ENCODE data around the gene DDX20.
A peak's percentile ranks its signal among the peaks of the same experiment; 100 is the strongest.

DDX20 gene

GRCh38 chr1:111768023-111768422 is 12.3 kb downstream of the DDX20 start:
- Histone ChIP-seq H3K27ac (ENCODE audit: insufficient read depth, low read length, poor library complexity, severe bottlenecking) (no peak overlapping the region), H3K9me3 (ENCODE audit: control insufficient read depth, low read length) (no peaks in the 10 kb centered on the region), H3K36me3 (ENCODE audit: control insufficient read depth, insufficient read depth, low read length) (peaks cover 48% of the 10 kb centered on the region)

GRCh38 chr1:111768625-111769024 is 12.9 kb downstream of the DDX20 start:
- H3K4me1 ChIP-seq (ENCODE audit: control insufficient read depth, insufficient read depth, low read length, poor library complexity, severe bottlenecking), result no peaks in the 10 kb centered on the region
- H3K27me3 ChIP-seq (replicated peaks; ENCODE audit: control insufficient read depth, insufficient read depth, low read length, poor library complexity, severe bottlenecking), result no peaks in the 10 kb centered on the region
- no peak overlapping the region for H3K27ac ChIP-seq (ENCODE audit: insufficient read depth, low read length, poor library complexity, severe bottlenecking)
- H3K9me3 ChIP-seq (ENCODE audit: control insufficient read depth, low read length), result no peaks in the 10 kb centered on the region
- peaks cover 42% of the 10 kb centered on the region for H3K36me3 ChIP-seq (ENCODE audit: control insufficient read depth, insufficient read depth, low read length)
- no peak overlapping the region for H3K4me3 ChIP-seq (ENCODE audit: insufficient read depth, low read depth, low read length, poor library complexity, severe bottlenecking)
- no peak for DNase-seq

More at GRCh38 chr1:111768023-111768422, 12.3 kb downstream of the DDX20 start:
- H3K27me3 ChIP-seq (replicated peaks; ENCODE audit: control insufficient read depth, insufficient read depth, low read length, poor library complexity, severe bottlenecking), result no peaks in the 10 kb centered on the region
- DNase-seq, result no peak
- no peaks in the 10 kb centered on the region for H3K4me1 ChIP-seq (ENCODE audit: control insufficient read depth, insufficient read depth, low read length, poor library complexity, severe bottlenecking)
- no peak overlapping the region for H3K4me3 ChIP-seq (ENCODE audit: insufficient read depth, low read depth, low read length, poor library complexity, severe bottlenecking)

GRCh38 chr1:111769517-111770146 is 13.9 kb downstream of the DDX20 start:
- H3K9me3 ChIP-seq (ENCODE audit: control insufficient read depth, low read length), result no peaks in the 10 kb centered on the region
- no peaks in the 10 kb centered on the region for H3K27me3 ChIP-seq (replicated peaks; ENCODE audit: control insufficient read depth, insufficient read depth, low read length, poor library complexity, severe bottlenecking)
- peak in 2 of 3 donors; percentile 8 to 48 for DNase-seq
- H3K4me1 ChIP-seq (ENCODE audit: control insufficient read depth, insufficient read depth, low read length, poor library complexity, severe bottlenecking), result no peaks in the 10 kb centered on the region
- no peak overlapping the region for H3K4me3 ChIP-seq (ENCODE audit: insufficient read depth, low read depth, low read length, poor library complexity, severe bottlenecking)
- no peak overlapping the region for H3K27ac ChIP-seq (ENCODE audit: insufficient read depth, low read length, poor library complexity, severe bottlenecking)
- peaks cover 34% of the 10 kb centered on the region for H3K36me3 ChIP-seq (ENCODE audit: control insufficient read depth, insufficient read depth, low read length)

- H3K4me1 ChIP-seq (ENCODE audit: control insufficient read depth, insufficient read depth, low read length, poor library complexity, severe bottlenecking), result no peaks in the 10 kb centered on the region
These were observed 15.2 kb downstream of the DDX20 start for GRCh38 chr1:111770916-111771315.

GRCh38 chr1:111775966-111776365 is 20.3 kb downstream of the DDX20 start:
- no peaks in the 10 kb centered on the region for H3K27me3 ChIP-seq (replicated peaks; ENCODE audit: control insufficient read depth, insufficient read depth, low read length, poor library complexity, severe bottlenecking)
- no peaks in the 10 kb centered on the region for H3K4me1 ChIP-seq (ENCODE audit: control insufficient read depth, insufficient read depth, low read length, poor library complexity, severe bottlenecking)
- H3K4me3 ChIP-seq (ENCODE audit: insufficient read depth, low read depth, low read length, poor library complexity, severe bottlenecking), result no peak overlapping the region
- no peak for DNase-seq
- no peaks in the 10 kb centered on the region for H3K36me3 ChIP-seq (ENCODE audit: control insufficient read depth, insufficient read depth, low read length)
- H3K9me3 ChIP-seq (ENCODE audit: control insufficient read depth, low read length), result no peaks in the 10 kb centered on the region
- no peak overlapping the region for H3K27ac ChIP-seq (ENCODE audit: insufficient read depth, low read length, poor library complexity, severe bottlenecking)

More at GRCh38 chr1:111770916-111771315, 15.2 kb downstream of the DDX20 start:
- Histone ChIP-seq H3K4me3 (ENCODE audit: insufficient read depth, low read depth, low read length, poor library complexity, severe bottlenecking) (no peak overlapping the region), H3K27ac (ENCODE audit: insufficient read depth, low read length, poor library complexity, severe bottlenecking) (no peak overlapping the region), H3K36me3 (ENCODE audit: control insufficient read depth, insufficient read depth, low read length) (peaks cover 21% of the 10 kb centered on the region), H3K27me3 (replicated peaks; ENCODE audit: control insufficient read depth, insufficient read depth, low read length, poor library complexity, severe bottlenecking) (no peaks in the 10 kb centered on the region), H3K9me3 (ENCODE audit: control insufficient read depth, low read length) (no peaks in the 10 kb centered on the region)
- no peak for DNase-seq

DNA sequence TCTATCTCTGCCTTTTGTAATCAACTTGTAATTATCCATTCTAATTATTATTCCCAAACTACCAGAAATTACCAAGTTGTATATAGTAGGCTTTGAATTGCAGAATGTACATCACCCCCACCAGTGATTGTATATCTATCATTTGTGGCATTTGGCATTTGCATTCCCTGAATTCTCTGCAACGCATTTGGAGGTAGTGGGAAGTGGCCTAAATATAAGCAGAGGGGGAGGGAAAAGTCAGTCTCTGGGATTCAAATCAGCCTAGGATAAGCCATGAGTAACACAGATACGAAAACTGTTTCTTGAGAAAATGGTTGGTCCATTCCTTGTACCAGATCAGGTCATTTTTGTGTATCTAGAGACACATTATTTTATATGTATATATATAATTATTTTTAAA is 20.7 kb downstream of the DDX20 start:
- Histone ChIP-seq H3K27me3 (replicated peaks; ENCODE audit: control insufficient read depth, insufficient read depth, low read length, poor library complexity, severe bottlenecking) (no peaks in the 10 kb centered on the region), H3K4me1 (ENCODE audit: control insufficient read depth, insufficient read depth, low read length, poor library complexity, severe bottlenecking) (no peaks in the 10 kb centered on the region), H3K27ac (ENCODE audit: insufficient read depth, low read length, poor library complexity, severe bottlenecking) (no peak overlapping the region), H3K4me3 (ENCODE audit: insufficient read depth, low read depth, low read length, poor library complexity, severe bottlenecking) (no peak overlapping the region), H3K36me3 (ENCODE audit: control insufficient read depth, insufficient read depth, low read length) (no peaks in the 10 kb centered on the region), H3K9me3 (ENCODE audit: control insufficient read depth, low read length) (no peaks in the 10 kb centered on the region)
- no peak for DNase-seq

DNA sequence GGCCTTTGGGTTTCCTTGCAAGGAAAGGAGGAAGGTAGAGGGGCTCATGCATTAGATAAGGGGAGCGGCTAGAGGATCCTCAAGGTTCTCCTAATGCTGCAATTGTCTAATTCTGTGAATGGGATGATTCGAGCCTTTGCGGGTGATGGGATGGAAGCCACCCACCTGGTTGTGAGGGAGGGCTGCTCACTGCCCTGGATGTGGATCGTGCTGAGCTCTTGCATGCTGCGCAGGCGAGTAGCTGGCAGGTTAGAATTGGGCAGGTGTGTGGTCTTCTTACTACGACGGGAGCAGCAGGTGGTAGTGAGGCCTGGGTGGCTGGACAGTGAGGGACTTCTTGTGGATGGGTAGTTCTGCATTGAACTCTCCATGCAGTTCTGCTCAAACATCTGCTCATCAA is 21.2 kb downstream of the DDX20 start:
- DNase-seq, result no peak
- H3K27ac ChIP-seq (ENCODE audit: insufficient read depth, low read length, poor library complexity, severe bottlenecking), result no peak overlapping the region
- H3K27me3 ChIP-seq (replicated peaks; ENCODE audit: control insufficient read depth, insufficient read depth, low read length, poor library complexity, severe bottlenecking), result no peaks in the 10 kb centered on the region
- no peaks in the 10 kb centered on the region for H3K36me3 ChIP-seq (ENCODE audit: control insufficient read depth, insufficient read depth, low read length)
- no peak overlapping the region for H3K4me3 ChIP-seq (ENCODE audit: insufficient read depth, low read depth, low read length, poor library complexity, severe bottlenecking)
- no peaks in the 10 kb centered on the region for H3K4me1 ChIP-seq (ENCODE audit: control insufficient read depth, insufficient read depth, low read length, poor library complexity, severe bottlenecking)
- H3K9me3 ChIP-seq (ENCODE audit: control insufficient read depth, low read length), result no peaks in the 10 kb centered on the region

DNA sequence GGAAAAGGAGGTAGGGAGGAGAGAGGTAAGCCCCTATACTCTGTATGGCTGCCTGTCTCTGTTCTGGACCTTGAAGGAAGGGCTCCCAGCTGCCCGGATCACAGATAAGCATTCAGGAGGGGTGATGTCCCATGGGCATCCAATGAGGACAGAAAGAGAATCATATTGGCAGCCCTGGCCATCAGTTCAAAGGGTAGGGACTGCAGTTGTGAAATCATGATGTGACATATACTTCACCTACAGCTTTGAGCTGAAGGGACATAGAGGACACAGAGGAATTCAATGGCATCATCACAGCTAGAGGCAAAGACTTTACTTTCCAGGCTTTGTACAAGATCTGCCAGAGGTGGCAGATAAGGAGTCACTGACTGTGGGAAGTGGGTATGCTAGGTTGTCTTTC is 21.6 kb downstream of the DDX20 start:
- H3K4me3 ChIP-seq (ENCODE audit: insufficient read depth, low read depth, low read length, poor library complexity, severe bottlenecking), result no peak overlapping the region
- no peaks in the 10 kb centered on the region for H3K9me3 ChIP-seq (ENCODE audit: control insufficient read depth, low read length)
- no peaks in the 10 kb centered on the region for H3K4me1 ChIP-seq (ENCODE audit: control insufficient read depth, insufficient read depth, low read length, poor library complexity, severe bottlenecking)
- H3K27me3 ChIP-seq (replicated peaks; ENCODE audit: control insufficient read depth, insufficient read depth, low read length, poor library complexity, severe bottlenecking), result no peaks in the 10 kb centered on the region
- no peaks in the 10 kb centered on the region for H3K36me3 ChIP-seq (ENCODE audit: control insufficient read depth, insufficient read depth, low read length)
- DNase-seq, result no peak
- H3K27ac ChIP-seq (ENCODE audit: insufficient read depth, low read length, poor library complexity, severe bottlenecking), result no peak overlapping the region

DNA sequence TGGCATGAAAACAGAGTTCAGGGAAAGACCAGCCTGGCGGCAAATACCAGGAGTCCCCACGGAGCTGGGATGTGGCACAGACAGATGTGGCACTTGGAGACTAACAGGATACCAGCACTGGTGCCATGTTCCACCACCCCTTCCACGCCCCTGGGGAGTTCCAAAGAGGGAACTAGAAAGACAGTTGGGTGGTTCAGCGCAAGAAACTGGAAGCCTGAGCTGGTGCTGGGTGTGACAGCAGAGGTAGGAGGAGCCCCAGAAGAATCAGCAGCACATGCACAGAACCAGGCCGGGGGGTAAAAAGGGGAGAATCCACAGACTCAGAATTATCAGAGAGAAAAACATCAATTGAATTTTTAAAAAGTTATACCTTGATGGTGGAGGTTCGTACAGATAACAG is 22.4 kb downstream of the DDX20 start:
- no peak overlapping the region for H3K27ac ChIP-seq (ENCODE audit: insufficient read depth, low read length, poor library complexity, severe bottlenecking)
- H3K36me3 ChIP-seq (ENCODE audit: control insufficient read depth, insufficient read depth, low read length), result no peaks in the 10 kb centered on the region
- no peaks in the 10 kb centered on the region for H3K9me3 ChIP-seq (ENCODE audit: control insufficient read depth, low read length)
- no peaks in the 10 kb centered on the region for H3K4me1 ChIP-seq (ENCODE audit: control insufficient read depth, insufficient read depth, low read length, poor library complexity, severe bottlenecking)
- H3K27me3 ChIP-seq (replicated peaks; ENCODE audit: control insufficient read depth, insufficient read depth, low read length, poor library complexity, severe bottlenecking), result no peaks in the 10 kb centered on the region
- H3K4me3 ChIP-seq (ENCODE audit: insufficient read depth, low read depth, low read length, poor library complexity, severe bottlenecking), result no peak overlapping the region
- DNase-seq, result no peak

- H3K36me3 ChIP-seq (ENCODE audit: control insufficient read depth, insufficient read depth, low read length), result no peaks in the 10 kb centered on the region
These were observed 22.9 kb downstream of the DDX20 start for GRCh38 chr1:111778541-111779051.

More at GRCh38 chr1:111778541-111779051, 22.9 kb downstream of the DDX20 start:
- no peak for DNase-seq
- no peak overlapping the region for H3K4me3 ChIP-seq (ENCODE audit: insufficient read depth, low read depth, low read length, poor library complexity, severe bottlenecking)
- H3K9me3 ChIP-seq (ENCODE audit: control insufficient read depth, low read length), result no peaks in the 10 kb centered on the region
- no peaks in the 10 kb centered on the region for H3K4me1 ChIP-seq (ENCODE audit: control insufficient read depth, insufficient read depth, low read length, poor library complexity, severe bottlenecking)
- no peaks in the 10 kb centered on the region for H3K27me3 ChIP-seq (replicated peaks; ENCODE audit: control insufficient read depth, insufficient read depth, low read length, poor library complexity, severe bottlenecking)
- no peak overlapping the region for H3K27ac ChIP-seq (ENCODE audit: insufficient read depth, low read length, poor library complexity, severe bottlenecking)

All from effector memory CD4-positive, alpha-beta T cell (primary cell).